Activated CD4-positive, CD25-positive, alpha-beta regulatory T cell treated with anti-CD3 and anti-CD28 coated beads, Interleukin-2, amount 50 U/mL, for 16 hours (primary cell): ENCODE measurements around the gene FBF1.
A peak's percentile ranks its signal among the peaks of the same experiment; 100 is the strongest.
"Not testable (repeated sequence)": the region's sequence is repeated elsewhere in the genome, so short reads cannot be mapped to it uniquely, and the experiment has no call there.

Source experiments
- DNase-seq: peaks from one replicate; pipeline ENCODE4 v3.0.0-alpha.2; 2020; ENCODE audit warnings: low read depth, low spot score

The FBF1 gene

DNA sequence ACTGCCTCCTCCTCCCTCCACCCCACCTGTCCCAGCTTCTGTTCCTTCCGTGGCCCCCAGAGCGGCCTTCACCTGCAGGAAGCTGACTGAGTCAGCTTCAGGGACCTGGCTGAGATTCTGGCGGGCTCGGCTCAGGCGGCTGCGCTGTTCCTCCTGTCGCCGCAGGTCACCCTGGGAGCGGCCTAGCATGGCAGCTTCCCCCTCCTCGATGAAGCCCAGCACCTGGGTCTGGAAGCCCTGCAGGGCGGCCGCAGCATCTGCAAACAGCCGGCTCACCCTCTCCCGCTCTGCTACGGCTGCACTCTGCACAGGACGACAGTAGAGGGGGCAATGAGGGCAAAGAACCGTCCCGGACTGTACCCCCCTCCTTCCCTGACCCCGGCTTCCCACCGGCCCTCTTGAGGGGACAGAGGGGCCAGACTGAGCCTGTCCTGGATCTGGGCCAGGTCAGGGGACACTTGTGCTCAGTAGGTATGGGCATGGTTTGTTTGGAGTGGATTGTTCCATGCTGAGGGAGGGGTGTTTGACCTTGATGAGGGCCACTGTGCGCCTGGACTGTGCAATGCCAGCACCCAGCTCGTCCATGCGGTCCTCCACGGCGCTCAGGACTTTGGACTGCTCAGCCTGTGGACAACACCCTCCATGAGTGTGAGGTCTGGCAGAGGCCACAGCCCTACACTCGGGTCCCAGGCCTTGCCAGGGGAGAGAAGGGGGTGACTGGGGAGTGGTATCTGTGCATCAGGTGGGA, 64.5 kb downstream of the FBF1 start:
- peak; percentile 44 for DNase-seq

DNA sequence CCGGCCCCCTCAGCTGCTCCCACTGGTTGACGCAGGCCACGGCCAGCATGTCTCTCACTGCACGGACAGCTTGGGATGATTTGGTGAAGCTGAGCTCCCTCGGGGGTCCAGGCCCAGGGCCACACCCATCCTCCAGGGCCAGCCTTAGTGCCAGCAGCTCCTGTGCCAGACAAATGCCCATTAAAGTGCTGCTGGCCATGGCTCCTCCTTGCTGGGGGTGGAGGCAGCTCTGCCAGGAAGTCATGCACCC, 65.0 kb downstream of the FBF1 start:
- no peak for DNase-seq

DNA sequence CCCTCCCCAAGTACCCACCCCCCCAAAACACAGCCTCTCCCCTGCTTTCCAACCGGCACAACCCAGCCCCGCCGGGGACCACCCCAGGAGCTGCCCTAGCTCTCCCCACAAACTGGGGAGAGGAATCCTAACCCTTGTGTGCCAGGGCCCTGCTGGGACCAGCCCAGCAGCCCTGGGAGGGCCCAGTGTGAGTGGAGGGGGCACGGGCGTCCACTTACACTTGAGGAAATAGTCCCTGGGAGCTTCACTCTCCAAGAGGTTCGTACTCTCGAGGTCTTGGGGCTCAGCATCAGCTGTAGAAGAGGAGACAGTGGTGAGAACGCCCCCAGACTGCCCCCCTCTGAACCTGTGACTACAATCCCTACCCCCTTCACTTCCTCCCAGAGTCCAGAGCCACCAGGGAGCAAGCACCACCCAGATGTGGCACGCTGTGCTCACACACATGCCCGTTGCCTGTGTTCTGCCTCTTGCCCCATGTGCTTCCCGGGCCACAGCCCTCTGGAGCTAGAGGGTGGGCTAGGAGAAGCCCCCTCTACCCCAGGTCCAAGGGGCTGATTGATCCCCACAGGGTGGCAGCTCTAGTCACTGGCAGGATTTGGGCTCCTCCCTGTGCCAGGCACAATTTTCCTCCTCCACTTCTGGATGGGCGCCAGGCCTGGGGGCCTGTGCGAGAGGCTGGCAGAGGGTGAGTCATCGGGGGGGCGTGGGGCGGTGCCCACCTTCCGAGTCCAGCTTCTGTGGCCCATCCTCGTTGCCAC, 65.5 kb downstream of the FBF1 start:
- DNase-seq: no peak

DNA sequence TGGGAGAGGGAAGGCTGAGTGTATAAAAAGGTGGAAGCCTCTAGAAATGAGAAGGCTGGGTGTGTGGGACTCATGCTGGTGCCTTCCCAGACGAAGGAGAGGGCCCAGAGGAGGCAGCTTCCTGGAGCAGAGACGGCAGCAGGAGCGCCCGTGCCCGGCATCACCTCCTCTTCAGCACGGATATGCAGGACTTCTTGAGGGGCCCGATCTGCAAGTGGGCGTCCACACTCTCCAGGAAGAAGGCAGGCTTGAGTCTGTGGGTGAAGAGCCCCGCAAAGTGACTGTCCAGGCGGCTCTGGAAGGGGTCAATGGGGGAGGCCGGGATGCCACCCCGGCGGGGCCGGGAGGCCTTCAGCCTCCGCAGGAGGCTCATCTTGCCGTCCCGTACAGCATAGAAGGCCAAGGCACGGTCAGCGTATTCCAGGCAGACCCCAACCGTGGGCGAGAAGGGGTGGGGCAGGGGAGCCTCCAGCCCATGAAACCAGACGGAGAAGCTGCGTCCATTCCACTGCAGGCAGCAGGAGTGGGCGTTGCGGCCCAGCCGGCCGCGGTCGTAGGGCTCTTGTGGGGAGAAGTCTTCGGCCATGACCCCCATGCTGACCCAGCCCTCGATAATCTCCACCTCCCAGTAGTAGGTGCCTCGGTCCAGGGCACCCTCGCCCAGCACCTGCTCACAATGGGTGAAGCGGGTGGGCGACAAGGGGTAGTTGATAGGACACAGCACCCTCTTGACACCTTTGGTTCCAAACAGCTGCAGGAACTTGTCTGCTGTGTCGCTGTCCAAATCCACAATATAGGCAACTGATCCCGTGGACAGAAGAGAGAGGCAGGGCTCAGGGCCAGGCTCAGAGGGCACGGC, 66.3 kb downstream of the FBF1 start:
- DNase-seq: no peak

DNA sequence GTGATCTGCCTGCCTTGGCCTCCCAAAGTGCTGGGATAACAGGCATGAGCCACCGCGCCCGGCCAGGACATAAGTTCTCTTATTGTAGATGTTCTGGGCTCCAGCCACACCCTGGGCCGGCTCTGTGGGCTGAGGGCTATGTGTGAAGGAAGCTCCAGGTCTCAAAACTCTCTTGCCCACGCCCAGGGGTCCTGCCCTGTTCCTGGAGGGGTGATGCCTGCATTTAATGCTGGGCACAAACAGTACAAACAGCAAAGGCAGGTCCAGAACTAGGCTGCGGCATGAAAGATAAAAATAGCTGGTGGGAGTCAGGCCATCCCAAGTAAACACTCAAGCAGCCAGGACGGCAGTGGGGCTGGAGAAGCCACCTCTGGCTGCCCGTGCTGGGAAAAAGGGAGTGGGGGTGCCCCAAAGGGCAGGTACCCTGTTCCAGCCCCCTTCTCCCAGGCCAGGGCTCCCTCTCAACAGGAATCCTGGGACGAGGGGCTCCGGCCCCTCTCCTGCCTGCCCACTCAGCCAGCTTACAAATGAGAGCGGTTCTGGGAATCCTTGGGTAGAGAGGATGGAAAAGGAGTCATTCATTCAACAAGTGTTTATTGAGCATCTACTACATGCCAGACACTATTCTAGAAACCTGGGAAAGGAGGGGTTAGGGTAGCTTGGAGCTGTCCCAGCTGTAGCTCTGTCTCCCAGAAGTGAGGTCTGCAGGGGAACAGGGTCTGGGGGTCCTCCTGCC, 67.1 kb downstream of the FBF1 start:
- no peak for DNase-seq

DNA sequence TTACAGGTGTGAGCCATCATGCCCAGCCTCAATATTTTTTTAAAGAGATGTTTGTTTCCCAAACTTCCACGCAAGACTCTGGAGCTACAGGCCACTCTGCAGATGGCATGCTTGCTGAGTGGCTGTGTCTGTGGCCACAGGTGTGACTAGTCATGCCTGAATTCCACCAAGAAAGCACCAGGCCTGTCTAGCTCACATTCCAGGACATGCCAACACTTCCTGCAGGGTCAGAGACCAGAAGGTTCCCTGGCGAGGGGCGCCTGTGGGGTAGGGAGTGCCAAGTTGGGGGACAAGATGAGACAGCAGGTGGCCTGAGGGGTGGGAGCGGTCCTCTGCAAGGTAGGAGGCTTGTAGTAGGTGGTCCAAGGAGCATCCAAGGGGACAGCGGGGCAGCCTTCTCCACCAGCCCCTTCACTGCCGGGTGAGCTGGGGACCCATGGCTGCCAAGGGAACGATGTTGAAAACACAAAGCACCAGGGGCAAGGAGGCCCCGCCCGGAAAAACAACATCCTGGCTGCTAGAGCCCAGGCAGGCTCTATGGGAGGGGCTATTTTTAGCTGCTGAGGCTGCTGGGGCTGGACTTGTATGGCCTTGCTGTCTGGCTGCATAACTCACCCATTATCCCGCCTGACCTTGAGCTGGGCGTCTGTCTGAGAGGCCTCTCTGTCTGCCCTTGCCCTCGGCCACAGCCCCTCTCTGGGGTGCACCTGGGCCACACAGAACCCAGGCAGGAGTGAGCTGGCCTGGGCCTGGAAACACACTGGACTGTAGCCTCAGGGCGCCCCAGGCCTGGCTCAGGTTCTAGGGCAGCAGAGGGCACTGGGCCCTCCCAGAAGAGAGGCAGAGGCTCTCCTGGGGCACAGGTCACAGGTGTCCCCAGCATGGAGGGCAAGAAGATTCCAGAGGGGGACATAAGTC, 68.1 kb downstream of the FBF1 start:
- DNase-seq: no peak

DNA sequence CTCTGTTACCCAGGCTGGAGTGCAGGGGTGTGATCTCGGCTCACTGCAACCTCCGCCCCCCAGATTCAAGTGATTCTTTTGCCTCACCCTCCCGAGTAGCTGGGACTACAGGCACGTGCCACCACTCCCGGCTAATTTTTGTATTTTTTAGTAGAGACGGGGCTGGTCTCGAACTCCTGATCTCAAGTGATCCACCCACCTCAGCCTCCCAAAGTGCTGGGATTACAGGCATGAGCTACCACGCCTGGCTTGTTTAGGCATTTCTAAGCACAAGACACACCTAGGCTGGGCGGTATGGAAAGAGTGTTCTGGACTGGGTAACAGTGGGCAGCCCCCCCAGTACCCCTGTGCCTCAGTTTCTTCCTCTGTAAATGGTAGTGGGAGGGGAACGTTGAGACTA, 70.6 kb downstream of the FBF1 start:
- not testable (repeated sequence) for DNase-seq

DNA sequence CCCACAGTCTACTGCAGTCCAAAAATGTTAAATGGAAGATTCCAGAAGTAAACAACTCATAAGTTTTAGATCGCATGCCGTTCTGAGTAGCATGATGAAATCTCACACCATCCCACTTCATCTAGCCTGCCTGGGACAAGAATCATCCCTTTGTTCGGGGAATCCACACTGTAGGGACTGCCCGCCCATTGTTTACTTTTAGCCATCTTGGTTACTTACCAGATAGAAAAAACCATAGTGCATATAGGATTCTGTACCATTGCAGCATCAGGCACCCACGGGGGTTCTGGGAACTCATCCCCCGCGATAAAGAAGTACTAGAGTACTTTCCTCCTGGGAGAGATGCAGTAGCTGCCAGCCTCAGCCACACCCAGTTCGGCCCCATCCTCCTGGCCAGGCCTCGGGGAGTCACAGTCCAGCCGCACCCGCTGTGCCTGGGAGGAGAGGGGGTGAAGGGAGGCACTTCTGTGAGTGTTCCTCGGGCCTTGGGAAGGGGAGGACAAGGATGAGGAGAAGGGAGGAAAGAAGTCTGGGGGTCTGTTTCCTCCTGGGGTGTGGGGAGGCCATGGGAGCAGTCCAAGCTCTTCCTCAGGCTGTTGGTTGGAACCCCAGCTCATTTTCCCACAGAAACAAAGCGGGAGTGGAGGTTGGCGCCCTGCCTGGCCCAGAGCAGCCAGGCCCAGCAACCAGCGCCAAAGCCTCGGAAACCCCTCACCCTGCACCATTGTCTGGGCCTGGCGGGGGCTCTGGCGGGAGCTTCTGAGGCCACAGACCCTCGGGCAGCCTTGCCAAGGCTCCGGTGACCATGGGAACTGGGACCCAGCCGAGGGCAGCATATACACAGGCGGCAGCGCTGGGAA, 71.3 kb downstream of the FBF1 start:
- DNase-seq: no peak

DNA sequence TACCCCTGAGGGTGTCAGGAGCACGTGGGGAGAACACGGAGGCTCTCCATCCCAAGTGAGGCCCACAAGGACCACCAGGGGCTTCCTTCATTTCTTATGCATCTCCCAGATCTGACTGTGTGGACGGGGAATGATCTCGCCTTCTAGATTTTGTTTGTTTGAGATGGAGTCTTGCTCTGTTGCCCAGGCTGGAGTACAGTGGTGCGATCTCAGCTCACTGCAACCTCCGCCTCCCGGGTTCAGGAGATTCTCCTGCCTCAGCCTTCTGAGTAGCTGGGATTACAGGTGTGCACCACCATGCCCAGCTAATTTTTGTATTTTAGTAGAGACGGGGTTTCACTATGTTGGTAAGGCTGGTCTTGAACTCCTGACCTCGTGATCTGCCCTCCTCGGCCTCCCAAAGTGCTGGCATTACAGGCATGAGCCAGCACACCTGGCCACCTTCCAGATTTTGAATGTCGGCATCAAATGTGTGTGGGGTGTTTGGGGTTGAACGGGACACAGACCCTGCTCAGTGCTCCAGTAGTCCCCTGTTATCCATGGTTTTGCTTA, 72.0 kb downstream of the FBF1 start:
- not testable (repeated sequence) for DNase-seq

DNA sequence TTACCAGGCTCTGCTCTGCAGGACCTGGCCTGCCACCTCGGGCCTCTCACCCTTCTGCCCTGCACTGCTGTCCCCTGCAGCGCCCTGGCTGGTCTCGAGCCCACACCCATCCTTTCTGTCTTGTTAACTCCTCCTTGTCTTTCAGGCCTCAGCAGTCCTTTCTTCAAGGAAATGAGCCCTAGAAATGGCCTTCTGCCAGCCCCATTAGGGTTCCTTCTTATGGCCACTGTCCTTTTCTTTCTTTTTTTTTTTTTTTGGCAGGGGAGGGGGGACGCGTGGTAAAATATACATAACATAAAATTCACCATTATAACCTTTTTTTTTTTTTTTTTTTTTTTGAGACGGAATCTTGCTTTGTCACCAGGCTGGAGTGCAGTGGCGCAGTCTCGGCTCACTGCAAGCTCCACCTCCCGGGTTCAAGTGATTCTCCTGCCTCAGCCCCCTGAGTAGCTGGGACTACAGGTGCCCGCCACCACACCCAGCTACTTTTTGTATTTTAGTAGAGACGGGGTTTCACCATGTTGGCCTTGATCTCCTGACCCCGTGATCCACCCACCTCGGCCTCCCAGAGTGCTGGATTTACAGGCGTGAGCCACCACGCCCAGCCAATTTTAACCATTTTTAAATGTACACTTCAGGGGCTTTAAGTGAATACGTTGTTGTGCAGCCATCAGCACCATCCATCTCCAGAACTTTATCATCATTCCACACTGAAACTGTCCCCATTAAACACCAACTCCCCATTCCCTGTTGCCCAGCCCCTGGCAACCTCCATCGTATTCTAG, 75.2 kb downstream of the FBF1 start:
- not testable (repeated sequence) for DNase-seq

DNA sequence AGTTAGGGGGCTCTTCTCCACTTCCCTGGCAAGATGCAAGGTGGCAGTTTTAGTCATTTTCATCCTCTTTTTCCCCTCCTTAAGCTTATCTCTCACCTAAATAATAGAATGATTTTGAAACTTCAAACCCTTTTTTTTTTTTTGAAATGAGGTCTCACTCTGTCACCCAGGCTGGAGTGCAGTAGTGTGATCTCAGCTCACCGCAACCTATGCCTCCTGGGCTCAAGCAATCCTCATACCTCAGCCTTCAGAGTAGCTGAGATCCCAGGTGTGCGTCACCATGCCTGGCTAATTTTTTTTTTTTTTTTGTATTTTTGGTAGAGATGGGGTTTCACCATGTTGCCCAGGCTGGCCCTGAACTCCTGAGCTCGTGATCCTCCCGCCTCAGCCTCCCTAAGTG, 76.0 kb downstream of the FBF1 start:
- DNase-seq: not testable (repeated sequence)

DNA sequence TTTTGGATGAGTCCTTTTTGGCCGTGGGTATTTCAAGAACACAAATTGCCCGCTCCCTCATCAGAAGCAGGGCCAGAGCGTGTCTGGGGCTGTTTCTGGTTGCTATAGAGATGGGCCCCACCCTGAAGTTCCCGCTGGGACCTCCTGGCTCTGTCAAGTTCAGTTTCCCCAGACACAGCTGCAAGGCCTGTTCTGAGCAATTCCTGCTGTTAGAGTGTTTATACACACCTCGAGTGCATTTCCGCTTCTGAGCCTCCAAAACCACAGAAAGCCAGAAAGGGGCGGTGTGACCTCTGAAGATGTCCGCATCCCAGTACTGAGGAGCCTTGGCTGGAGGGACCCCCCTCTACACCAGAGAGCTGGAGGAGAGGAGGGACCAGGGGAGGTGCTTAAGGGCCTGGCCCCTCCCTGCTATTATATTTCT, 76.4 kb downstream of the FBF1 start:
- DNase-seq: no peak

DNA sequence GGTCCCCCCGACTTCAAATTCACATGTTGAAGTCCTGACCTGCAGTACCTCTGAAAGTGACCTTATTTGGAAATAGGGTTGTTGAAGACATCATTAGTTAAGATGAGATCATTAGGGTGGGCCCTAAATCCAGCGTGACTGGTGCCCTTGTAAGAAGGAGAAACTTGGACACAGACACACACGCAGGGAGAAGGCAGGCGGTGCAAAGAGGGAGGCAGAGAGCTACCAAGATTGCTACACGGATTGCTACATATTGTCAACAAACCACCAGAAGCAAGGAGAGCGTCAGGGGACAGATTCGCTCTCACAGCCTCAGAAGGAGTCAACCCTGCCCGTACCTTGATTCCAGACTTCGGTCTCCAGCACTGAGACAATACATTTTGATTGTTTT, 78.9 kb downstream of the FBF1 start:
- no peak for DNase-seq
